Chondrocyte (in vitro differentiated cells): Measurements from ENCODE around the gene HOXC5. TPM values are rescaled to one million over a fixed set of nuclear protein-coding genes. Genes with fewer than 3 reads are reported as not detected.

Source experiments
- DNase-seq: peaks from one replicate; pipeline ENCODE4 v3.0.0; 2021; ENCODE audit warnings: mixed read lengths, low spot score
- H3K27ac Mint-ChIP-seq: one replicate; pipeline ENCODE4 v1.8.0; 2021; ENCODE audit warnings: mild to moderate bottlenecking, moderate library complexity, mixed read lengths; ENCODE audit not compliant: unreplicated experiment
- H3K27me3 Mint-ChIP-seq: 2 replicates; pipeline ENCODE4 v1.8.0; 2021; ENCODE audit warnings: low read depth, mixed read lengths
- H3K36me3 Mint-ChIP-seq: 2 replicates; pipeline ENCODE4 v1.8.0; 2021; ENCODE audit warnings: low read depth, mixed read lengths
- H3K4me1 Mint-ChIP-seq: 2 replicates; pipeline ENCODE4 v1.8.0; 2021; ENCODE audit warnings: low read depth, mild to moderate bottlenecking, mixed read lengths
- H3K4me3 Mint-ChIP-seq: one replicate; pipeline ENCODE4 v1.8.0; 2021; ENCODE audit warnings: mild to moderate bottlenecking, moderate library complexity, mixed read lengths; ENCODE audit not compliant: unreplicated experiment
- H3K9me3 Mint-ChIP-seq: 2 replicates; pipeline ENCODE4 v1.8.0; 2021; ENCODE audit warnings: low read depth, mixed read lengths
- total RNA-seq: library from RNA; stranded (reverse); gene quantifications from 3 replicates; pipeline ENCODE4 v1.2.1, GENCODE V29; 2021
- TF ChIP-seq, protein P1 (sequence below): fragments of 200-600 bp; sonication (generic); IDR thresholded peaks from 2 replicates; pipeline ENCODE4 v1.5.0; 2021; ENCODE audit warnings: antibody characterized with exemption, mild to moderate bottlenecking, moderate library complexity

The HOXC5 gene
- total RNA-seq, 1 donor from 2014 or later, result not detected

DNA sequence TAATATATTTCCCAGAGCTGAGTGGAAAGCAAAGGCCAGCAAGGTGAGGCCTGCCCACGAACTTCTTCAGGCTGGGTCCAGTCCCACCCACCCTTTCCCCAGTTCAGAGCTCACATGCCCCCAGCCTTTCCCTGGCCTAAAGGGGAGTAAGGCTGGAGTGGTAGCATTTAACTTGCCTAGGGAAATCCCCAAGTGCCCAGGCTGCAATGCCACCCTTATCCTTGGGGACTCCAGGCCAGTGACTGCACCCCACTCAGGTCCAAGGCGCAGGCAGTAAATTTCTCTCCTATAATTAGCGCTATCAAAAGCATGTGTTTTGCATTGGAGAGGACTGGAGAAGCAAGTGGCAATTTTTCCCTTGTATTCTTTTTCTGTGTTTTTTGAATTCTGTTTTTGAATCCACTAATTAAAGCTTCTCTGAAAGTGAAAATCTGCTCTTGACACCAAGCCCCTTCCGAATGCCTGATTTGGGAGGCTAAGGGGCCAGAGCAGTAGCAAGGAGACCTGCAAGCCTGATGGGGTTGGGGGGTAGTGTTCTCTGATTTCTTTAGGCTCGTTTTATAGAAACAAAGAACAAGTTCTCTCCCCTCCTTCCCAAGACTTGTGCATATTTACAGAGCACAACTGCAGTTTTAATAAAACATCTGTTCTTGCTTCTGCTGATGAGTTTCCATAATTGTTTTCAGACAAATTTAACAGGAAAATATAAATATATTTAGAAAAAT, 8.1 kb upstream of the HOXC5 start:
- DNase-seq, result no peak
- Mint-ChIP-seq H3K27ac (no peak overlapping the region), H3K36me3 (peaks cover 3% of the 10 kb centered on the region), H3K4me3 (no peak overlapping the region), H3K9me3 (no peaks in the 10 kb centered on the region), H3K27me3 (peaks cover 88% of the 10 kb centered on the region), H3K4me1 (peaks cover 6% of the 10 kb centered on the region)
- TF ChIP-seq, protein P1, sequence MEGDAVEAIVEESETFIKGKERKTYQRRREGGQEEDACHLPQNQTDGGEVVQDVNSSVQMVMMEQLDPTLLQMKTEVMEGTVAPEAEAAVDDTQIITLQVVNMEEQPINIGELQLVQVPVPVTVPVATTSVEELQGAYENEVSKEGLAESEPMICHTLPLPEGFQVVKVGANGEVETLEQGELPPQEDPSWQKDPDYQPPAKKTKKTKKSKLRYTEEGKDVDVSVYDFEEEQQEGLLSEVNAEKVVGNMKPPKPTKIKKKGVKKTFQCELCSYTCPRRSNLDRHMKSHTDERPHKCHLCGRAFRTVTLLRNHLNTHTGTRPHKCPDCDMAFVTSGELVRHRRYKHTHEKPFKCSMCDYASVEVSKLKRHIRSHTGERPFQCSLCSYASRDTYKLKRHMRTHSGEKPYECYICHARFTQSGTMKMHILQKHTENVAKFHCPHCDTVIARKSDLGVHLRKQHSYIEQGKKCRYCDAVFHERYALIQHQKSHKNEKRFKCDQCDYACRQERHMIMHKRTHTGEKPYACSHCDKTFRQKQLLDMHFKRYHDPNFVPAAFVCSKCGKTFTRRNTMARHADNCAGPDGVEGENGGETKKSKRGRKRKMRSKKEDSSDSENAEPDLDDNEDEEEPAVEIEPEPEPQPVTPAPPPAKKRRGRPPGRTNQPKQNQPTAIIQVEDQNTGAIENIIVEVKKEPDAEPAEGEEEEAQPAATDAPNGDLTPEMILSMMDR, result no peak

DNA sequence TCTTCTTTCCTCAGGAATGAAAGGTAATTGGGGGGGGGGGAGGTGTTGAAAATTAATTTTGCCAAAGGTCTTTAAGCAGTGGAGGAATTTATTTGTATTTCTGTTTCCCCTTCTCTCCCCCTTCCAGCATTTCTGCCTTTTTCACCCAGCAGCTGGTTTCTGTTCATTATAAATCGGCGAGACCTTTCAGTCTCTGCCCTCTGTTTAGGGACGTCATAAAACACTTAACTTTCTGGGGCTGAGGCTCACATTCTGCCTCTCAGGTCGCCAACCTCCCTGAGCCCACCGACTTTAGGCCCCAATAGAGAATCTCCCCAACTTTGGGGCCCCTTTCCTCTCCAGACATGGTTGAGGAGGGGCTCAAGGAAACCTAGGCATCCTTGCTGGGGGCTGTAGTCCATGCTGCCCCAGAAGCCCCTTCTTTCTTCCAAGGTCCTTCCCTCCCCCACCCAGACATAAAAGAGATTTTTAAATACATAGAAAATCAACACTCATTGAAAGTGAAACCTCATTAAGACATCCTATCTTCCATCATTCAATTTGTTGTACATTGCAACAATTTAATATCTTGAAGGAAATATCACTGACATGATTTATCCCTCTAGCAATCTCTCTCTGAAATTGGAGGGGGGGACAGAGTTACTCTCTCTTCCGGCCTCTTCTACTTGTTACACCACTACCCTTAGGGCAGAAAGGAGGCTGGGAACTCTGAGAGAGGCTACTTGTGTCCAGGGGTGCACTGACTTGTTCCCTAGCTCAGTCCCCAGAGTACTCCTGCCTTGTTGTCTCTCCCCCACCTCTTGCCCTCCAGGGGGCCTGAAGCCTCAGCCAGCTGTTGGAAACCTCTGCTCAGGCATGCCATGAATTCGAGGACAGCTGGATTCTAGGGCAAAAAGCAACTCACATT, 7.1 kb upstream of the HOXC5 start:
- Mint-ChIP-seq H3K36me3 (peaks cover 6% of the 10 kb centered on the region), H3K27ac (no peak overlapping the region), H3K4me1 (peaks cover 9% of the 10 kb centered on the region)

DNA sequence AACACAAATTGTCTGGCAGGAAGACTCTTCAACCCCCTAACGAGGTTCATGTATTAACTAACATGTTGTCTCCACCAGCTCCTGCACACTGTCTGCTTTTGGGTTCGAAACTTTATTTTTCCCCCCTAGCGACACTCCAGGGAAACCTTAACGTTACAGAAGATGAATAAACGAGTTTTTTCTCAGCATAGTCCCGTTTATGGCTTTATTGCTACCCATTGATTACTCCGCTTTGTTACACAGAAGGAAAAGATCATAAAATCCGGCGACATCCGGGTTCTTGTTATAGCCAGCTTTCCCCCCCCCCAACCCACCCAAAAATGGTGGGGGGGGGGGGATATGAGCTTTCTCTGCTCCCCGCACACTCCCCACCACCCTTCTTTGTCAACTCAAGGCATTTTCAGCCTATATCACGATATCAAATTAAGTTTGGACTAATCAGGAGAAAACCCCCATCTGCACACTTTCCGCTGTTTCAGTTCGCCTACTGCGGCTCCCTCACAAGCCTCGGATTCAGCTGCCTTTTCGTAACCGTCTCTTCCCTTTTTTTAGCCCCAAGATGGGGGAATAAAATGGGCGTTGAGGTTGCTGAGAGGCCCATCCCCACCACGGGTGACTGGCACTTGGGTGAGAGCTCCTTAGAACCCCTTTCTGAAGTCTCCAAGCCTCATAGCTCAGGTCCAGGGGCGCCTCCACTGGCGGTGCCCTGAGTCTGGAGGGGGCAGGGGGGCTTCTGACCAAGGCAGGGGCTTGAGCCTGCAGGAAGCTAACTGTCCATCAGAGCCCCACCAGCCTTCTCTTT, 6.0 kb upstream of the HOXC5 start:
- H3K4me1 Mint-ChIP-seq, result peaks cover 14% of the 10 kb centered on the region
- no peaks in the 10 kb centered on the region for H3K9me3 Mint-ChIP-seq
- H3K27me3 Mint-ChIP-seq, result peaks cover 82% of the 10 kb centered on the region
- TF ChIP-seq, protein P1, result no peak
- H3K4me3 Mint-ChIP-seq, result no peak overlapping the region
- DNase-seq, result no peak
- H3K27ac Mint-ChIP-seq, result no peak overlapping the region
- peaks cover 6% of the 10 kb centered on the region for H3K36me3 Mint-ChIP-seq

More for the DNA sequence above, 7.1 kb upstream of the HOXC5 start:
- no peak for DNase-seq
- Mint-ChIP-seq H3K4me3 (no peak overlapping the region), H3K9me3 (no peaks in the 10 kb centered on the region), H3K27me3 (peaks cover 85% of the 10 kb centered on the region)
- TF ChIP-seq, protein P1, result no peak

DNA sequence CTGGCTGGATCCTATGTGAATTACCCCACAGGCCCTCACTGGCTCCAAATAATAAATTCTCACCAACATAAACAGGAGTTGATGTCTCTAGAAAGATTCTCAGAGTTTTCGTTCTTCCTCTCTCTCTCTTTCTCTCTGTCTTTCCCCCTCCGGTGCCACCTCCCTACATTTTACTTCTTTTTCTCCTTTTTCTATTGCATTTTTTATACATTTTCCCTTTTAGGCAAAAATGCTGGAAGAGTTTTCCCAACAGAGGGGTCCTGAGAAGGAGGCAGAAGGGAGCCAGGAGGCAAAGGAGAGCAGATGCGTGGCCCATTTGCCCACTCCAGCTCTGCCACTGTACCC, 5.4 kb upstream of the HOXC5 start:
- Mint-ChIP-seq H3K36me3 (peaks cover 6% of the 10 kb centered on the region), H3K4me1 (peaks cover 14% of the 10 kb centered on the region), H3K27me3 (peaks cover 82% of the 10 kb centered on the region), H3K4me3 (no peak overlapping the region), H3K9me3 (no peaks in the 10 kb centered on the region), H3K27ac (no peak overlapping the region)
- TF ChIP-seq, protein P1, result no peak
- no peak for DNase-seq
